SIG-M5 treated with dmso at 0.1 percent for 504 hours (cell line): Measurements from ENCODE around the gene TRIM77.
"Not testable (repeated sequence)": the region's sequence is repeated elsewhere in the genome, so short reads cannot be mapped to it uniquely, and the experiment has no call there.

Source experiments
- DNase-seq: peaks from one replicate; lab custom pipeline; 2025; ENCODE audit not compliant: unreplicated experiment; lab: John Stamatoyannopoulos, UW

Gene TRIM77, protein sequence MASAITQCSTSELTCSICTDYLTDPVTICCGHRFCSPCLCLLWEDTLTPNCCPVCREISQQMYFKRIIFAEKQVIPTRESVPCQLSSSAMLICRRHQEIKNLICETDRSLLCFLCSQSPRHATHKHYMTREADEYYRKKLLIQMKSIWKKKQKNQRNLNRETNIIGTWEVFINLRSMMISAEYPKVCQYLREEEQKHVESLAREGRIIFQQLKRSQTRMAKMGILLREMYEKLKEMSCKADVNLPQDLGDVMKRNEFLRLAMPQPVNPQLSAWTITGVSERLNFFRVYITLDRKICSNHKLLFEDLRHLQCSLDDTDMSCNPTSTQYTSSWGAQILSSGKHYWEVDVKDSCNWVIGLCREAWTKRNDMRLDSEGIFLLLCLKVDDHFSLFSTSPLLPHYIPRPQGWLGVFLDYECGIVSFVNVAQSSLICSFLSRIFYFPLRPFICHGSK

DNA sequence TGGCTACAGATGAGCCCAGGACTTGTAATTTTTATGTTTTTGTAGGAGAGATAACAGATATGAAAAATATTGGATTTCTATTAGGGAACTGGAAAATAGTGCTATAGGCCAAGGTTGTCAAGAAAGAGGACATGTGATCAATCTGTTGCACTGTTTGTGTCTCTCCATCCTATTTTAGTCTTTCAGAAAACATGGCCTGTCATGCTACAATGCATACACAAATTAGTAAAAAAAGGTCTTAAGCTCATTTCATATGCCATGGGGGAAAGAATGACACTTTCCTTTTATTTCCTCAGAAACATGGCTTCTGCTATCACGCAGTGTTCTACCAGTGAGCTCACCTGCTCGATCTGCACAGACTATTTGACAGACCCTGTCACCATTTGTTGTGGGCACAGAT is at the start of gene TRIM77:
Gene TRIM77 (plus strand): TSS at position 301 of the 400 bp plus-strand sequence. CDS start 0 bp downstream, at position 301.
- DNase-seq: not testable (repeated sequence)

DNA sequence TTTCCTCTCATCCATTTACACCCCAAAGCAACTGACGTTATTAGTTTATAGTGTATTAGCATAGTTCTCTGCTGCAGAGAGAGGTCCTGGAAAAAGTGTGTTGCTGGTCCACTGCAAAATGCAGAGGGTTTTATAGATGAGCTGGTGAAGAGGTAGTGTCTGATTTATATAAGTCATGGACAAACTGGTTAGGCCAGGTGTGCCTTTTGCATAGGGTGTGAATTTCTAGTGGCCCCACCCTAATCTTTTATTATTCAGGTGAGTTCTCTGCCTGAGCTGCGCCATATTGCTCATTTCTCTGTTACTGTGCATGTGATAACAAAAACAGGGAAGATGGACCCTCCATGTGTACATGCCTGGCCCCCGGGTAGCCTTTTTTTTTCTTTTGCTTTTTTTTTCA is 43.1 kb upstream of the TRIM77 start:
- no peak for DNase-seq

DNA sequence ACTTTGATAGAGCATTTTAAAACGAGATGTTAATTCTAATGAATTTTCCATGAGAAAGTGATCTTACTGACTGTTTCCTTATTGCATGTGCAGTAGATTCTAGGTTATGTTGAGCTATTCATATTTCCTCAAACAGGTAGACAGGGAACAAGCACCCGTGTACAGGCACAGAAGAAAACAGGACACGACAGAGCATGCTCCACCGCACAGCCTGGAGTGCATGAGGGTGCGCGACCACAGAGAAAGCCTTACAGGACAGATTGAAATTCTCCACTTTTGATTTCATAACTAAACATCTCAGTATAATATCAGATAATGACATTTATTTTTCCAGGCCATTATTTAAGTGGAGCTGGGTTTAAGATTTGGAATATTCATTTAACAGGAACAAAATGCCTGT is 41.9 kb upstream of the TRIM77 start:
- DNase-seq: not testable (repeated sequence)

GRCh38 chr11:89669586-89669985 is 40.5 kb upstream of the TRIM77 start:
- DNase-seq: not testable (repeated sequence)

DNA sequence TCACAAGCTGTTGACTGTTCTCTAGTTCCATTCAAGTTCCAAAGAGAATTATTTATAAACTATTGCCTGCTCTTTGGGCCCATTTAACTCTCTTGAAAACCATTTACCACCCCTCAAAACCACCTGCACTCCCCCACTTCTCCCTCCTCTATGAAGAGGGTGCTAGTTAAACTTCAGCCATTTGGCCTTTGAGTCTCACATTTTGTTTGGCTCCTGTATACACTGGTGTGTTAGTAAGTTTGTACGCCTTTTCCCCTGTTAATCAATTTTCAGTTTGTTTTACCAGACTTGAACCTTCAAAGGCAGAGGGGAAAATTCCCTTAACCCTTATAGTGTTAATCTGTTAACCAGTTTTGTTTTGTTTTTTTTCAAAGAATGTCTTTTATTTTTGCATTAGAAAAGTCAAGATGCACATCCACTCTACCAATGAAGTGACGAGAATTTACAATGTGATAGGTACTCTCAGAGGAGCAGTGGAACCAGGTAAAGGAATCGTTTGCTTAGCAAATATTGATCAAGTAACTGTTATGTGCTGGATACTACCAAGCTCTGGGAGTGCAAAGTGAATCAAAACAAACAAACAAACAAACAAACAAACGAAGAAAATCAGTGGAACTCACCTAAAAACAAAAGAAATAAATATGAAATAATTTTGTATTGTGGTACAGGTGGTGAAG is 40.0 kb upstream of the TRIM77 start:
- not testable (repeated sequence) for DNase-seq

GRCh38 chr11:89672547-89672946 is 37.6 kb upstream of the TRIM77 start:
- DNase-seq: not testable (repeated sequence)

DNA sequence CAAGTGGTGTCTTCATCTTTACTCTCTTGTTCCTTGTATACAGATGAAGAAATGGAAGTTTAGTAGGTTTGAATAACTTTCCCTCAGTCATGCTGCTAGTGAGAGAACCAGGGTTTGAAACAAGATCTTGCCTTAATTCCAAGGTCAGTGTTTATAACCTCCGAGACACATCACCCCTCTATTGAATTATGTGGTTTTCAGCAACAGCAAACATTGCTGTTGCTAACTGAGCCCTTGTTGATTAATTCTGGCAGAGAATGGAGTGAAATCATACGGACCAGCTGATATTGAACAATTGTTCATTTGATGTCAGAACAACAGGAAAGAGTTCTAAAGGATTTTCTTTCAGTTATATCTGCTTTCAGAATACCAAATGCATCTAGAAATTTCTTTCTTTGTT is 36.7 kb upstream of the TRIM77 start:
- DNase-seq: not testable (repeated sequence)

DNA sequence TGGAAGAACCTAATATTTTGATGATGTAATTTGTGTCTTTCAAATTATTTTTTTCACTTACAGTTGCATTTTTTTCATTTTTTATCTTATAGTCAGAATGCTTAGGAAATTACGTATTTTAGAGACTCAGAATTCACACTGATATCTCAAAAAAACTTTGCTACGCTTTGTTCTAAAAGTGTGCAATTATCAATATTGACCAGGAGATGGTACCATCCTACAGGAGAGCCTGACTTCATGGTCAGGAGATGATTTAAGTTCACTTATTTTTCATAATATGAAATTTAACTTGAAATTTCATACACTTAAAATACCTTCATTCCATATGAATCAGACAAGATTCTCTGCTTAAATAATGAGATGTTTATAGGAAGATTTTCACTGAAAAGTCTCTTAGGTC is 34.7 kb upstream of the TRIM77 start:
- DNase-seq: not testable (repeated sequence)

GRCh38 chr11:89675948-89676347 is 34.2 kb upstream of the TRIM77 start:
- not testable (repeated sequence) for DNase-seq

DNA sequence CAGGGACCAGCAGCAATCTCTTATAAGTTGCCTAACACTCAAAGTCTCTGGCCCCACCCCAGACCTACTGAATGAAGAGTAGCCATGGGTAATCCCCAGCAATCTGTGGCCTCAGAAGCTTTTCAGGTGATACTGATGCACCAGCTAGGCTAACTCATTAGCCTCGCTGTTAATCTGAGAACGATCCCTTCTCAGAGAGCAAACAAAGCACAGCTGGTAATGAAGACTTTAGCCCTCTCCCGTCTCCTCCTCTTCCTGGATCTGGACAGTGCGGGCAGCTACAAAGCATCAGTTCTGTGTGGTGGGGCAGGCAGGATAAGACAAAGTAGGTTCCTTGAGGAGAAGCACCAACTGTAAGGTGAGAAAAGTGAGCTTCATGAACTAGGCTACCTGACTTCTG is 3.0 kb upstream of the TRIM77 start:
- DNase-seq: not testable (repeated sequence)

DNA sequence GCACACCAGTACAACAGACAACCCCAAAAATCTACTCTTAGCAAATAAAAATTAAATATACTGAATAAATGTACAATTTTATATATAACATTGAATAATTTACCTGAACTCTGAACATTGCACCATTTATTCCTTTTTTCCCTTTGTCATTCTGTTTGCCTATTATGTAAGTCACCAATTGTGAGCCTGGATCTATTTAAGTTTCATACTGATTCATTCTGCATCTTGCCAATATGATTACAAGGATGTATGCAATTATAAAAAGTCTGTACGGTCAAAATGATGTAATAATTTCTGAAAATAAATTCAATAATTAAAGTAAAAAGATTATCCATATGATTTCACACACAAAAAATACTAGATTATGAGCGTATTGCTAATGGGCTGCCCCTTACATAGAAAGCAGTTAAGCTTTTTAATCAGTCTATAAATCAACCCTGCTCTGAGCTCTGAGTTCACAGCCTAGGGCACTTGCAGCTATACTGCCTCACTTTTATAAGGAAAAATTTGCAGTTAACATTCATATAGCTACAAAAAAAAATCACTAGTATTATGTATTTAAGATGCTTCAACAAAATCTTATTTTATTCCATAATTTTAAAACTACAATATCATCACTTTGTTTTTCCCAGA is 14.9 kb downstream of the TRIM77 start:
- not testable (repeated sequence) for DNase-seq

DNA sequence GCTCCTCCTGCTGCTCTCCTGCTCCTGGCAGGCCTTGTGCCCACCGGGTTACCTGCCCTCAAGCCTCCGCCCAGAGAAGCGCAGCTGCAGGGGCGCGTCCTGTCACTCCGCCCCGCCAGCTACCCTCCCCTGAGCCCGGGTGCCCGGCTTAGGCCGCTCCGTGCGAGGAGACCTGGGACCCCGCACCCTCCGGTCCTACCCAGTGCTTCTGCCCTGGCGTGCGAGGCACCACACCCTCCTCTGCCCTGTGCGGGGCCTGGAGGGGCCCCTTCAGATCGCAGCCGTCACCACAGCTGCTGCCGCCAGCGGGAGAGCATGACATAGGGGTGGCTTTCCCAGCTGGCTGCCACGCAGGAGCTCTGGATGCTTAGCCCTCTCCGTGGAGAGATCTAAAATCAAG is 20.1 kb downstream of the TRIM77 start:
- not testable (repeated sequence) for DNase-seq

DNA sequence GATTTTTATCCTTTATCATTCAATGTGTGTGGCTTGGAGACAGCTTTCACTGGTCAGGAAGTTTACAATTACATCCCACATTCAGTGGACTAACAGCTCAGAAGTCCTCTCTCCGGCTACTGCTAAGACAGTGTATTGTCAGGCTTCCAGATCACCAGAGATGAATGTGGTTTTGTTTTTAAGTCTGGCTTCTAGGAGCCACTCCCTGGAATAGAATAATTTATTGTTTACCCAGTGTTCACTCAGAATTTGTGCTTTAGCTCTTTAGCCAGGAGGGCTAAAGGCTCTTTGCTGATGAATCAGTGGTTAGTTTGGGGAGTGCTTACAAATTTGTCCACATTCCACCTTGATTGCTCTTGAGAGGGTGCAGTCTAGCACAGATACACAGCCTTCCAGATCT is 26.5 kb downstream of the TRIM77 start:
- DNase-seq: no peak

DNA sequence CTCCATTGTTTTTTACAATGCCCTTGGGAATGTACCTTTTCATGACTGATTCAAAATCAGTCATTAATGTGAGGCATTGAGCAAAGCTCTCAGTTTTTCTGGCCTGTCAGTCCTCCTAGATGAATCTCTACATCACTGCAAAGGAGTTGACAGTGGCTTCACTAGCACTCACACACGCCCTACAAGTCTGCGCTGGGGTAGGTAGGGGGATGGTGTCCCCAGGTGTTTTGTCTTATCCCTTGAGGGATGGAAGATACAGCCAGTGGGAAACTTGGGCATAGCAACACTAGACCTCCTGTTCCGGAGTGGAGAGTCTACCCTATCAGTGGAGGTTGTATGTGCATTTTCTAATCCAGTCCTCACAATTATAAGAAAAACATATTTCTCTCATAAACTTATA is 27.0 kb downstream of the TRIM77 start:
- DNase-seq: no peak

DNA sequence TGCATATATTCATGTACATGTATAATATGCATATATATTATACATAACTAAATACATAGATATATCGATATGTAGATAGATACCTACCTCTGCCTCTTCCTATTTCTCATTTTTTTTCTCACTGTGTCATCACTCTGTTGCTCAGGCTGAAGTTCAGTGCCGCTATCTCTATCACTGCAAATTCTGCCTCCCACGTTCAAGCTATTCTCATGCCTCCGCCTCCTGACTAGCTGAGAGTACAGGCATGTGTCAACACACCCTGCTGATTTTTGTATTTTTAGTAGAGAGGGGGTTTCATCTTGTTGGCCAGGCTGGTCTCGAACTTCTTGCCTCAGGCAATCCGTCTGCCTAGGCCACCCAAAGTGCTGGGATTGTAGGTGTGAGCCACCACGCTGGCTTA is 31.3 kb downstream of the TRIM77 start:
- not testable (repeated sequence) for DNase-seq

DNA sequence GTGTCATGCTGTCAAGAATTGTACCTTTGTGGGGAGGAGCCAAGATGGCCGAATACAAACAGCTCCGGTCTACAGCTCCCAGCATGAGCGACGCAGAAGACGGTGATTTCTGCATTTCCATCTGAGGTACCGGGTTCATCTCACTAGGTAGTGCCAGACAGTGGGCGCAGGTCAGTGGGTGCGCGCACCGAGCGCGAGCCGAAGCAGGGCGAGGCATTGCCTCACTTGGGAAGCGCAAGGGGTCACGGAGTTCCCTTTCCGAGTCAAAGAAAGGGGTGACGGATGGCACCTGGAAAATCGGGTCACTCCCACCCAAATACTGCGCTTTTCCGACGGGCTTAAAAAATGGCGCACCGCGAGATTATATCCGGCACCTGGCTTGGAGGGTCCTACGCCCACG is 34.1 kb downstream of the TRIM77 start:
- not testable (repeated sequence) for DNase-seq

DNA sequence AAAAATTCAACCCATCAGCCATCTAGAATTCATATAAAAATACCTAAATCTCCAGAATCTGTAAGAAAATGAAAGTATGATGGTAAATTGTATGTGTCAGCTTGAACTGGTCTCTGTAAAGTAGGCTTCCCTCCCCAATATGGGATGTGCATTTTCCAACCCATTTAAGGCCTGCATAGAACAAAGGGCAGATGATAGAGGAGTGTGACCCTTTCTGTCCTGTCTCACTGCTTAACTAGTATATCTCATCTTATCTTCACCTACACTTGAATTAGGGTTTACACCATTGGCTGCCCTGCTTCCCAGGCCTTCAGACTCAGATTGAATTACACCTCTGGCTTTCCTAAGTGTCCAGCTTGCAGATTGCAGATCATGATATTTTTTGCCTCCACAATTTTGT is 40.7 kb downstream of the TRIM77 start:
- DNase-seq: not testable (repeated sequence)
